ENCODE results near the gene RPUSD4.

The RPUSD4 gene

GRCh38 chr11:126167488-126167887 is 44.0 kb downstream of the RPUSD4 start:
- Histone ChIP-seq H3K4me3 (ENCODE audit: low read length, poor library complexity, severe bottlenecking) (no peak overlapping the region), H4K20me1 (ENCODE audit: insufficient read depth, low read length, poor library complexity, severe bottlenecking) (no peaks in the 10 kb centered on the region), H3F3A (ENCODE audit: low read depth) (no peaks in the 10 kb centered on the region), H3K4me2 (ENCODE audit: low read depth, low read length, poor library complexity, severe bottlenecking) (no peak overlapping the region), H3K9me2 (replicated peaks; ENCODE audit: low read depth, low read length) (no peaks in the 10 kb centered on the region), H3K27me3 (ENCODE audit: insufficient read depth, low read length, poor library complexity, severe bottlenecking) (no peaks in the 10 kb centered on the region), H3K36me3 (ENCODE audit: insufficient read depth, low read length) (no peaks in the 10 kb centered on the region), H3K4me1 (ENCODE audit: insufficient read depth, low read length, poor library complexity, severe bottlenecking) (peaks cover 5% of the 10 kb centered on the region), H3K9me3 (ENCODE audit: insufficient read depth, low read depth, low read length) (no peaks in the 10 kb centered on the region), H2AFZ (ENCODE audit: low read length) (no peak overlapping the region), H3K9ac (ENCODE audit: low read depth, low read length, poor library complexity, severe bottlenecking) (no peak overlapping the region), H3K79me2 (ENCODE audit: insufficient read depth, low read length) (no peaks in the 10 kb centered on the region)
- TF ChIP-seq CTCF (conservative IDR thresholded peaks at IDR 0.05; ENCODE audit: low read length) (no peak), EZH2phosphoT487 (IDR thresholded peaks at IDR 0.05; ENCODE audit: borderline replicate concordance) (no peak)

DNA sequence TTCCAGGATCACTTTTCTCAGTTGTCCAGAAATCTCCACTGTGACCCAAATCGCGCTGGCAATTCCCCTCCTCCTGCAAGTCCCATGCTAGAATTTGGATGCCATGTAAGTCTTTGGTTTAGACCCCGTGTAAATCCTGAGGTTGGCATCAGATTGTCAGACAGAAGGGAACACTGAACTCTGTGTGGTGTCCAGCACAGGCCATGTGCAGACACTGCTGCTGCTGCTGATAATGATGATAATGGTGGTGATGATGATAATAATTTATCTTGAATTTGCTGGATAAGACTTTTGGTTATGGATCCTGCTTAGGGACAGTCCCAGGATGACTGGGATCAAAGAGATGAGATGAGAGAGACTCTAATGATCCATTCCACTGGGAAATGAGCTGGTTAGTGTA is 45.0 kb downstream of the RPUSD4 start:
- no peaks in the 10 kb centered on the region for H3K9me2 ChIP-seq (replicated peaks; ENCODE audit: low read depth, low read length)
- no peak overlapping the region for H3K9ac ChIP-seq (ENCODE audit: low read depth, low read length, poor library complexity, severe bottlenecking)
- no peaks in the 10 kb centered on the region for H3K27me3 ChIP-seq (ENCODE audit: insufficient read depth, low read length, poor library complexity, severe bottlenecking)
- H3K4me2 ChIP-seq (ENCODE audit: low read depth, low read length, poor library complexity, severe bottlenecking): no peak overlapping the region
- TF ChIP-seq CTCF (conservative IDR thresholded peaks at IDR 0.05; ENCODE audit: low read length): no peak
- no peak for TF ChIP-seq EZH2phosphoT487 (IDR thresholded peaks at IDR 0.05; ENCODE audit: borderline replicate concordance)
- no peak overlapping the region for H2AFZ ChIP-seq (ENCODE audit: low read length)
- no peaks in the 10 kb centered on the region for H3K9me3 ChIP-seq (ENCODE audit: insufficient read depth, low read depth, low read length)
- H3K4me3 ChIP-seq (ENCODE audit: low read length, poor library complexity, severe bottlenecking): no peak overlapping the region
- H3K36me3 ChIP-seq (ENCODE audit: insufficient read depth, low read length): no peaks in the 10 kb centered on the region
- H3K4me1 ChIP-seq (ENCODE audit: insufficient read depth, low read length, poor library complexity, severe bottlenecking): peaks cover 5% of the 10 kb centered on the region
- no peaks in the 10 kb centered on the region for H4K20me1 ChIP-seq (ENCODE audit: insufficient read depth, low read length, poor library complexity, severe bottlenecking)
- H3K79me2 ChIP-seq (ENCODE audit: insufficient read depth, low read length): no peaks in the 10 kb centered on the region
- no peaks in the 10 kb centered on the region for H3F3A ChIP-seq (ENCODE audit: low read depth)

DNA sequence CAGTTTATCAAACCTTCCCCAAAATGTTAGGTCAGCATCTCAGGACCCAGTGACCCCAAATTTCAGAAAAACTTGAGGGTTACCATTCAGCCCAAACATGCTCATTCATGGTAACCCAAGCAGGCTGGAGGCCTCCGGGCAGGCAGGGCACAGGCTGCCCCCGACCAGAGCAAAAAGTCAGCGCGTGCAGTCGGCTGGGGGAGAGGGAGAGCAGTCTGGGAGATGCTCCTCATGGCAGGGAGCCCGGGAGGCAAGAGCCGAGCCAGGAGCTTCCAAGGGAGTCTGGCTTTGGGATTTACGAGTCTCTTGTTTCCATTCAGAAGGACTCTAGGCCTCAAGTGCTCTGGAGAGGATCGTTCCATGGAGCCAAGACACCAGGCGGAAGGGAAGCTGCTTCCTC is 45.7 kb downstream of the RPUSD4 start:
- H4K20me1 ChIP-seq (ENCODE audit: insufficient read depth, low read length, poor library complexity, severe bottlenecking): no peaks in the 10 kb centered on the region
- TF ChIP-seq CTCF (conservative IDR thresholded peaks at IDR 0.05; ENCODE audit: low read length) (no peak), EZH2phosphoT487 (IDR thresholded peaks at IDR 0.05; ENCODE audit: borderline replicate concordance) (no peak)
- no peaks in the 10 kb centered on the region for H3K9me2 ChIP-seq (replicated peaks; ENCODE audit: low read depth, low read length)
- H3K4me1 ChIP-seq (ENCODE audit: insufficient read depth, low read length, poor library complexity, severe bottlenecking): peaks cover 5% of the 10 kb centered on the region
- no peak overlapping the region for H2AFZ ChIP-seq (ENCODE audit: low read length)
- no peaks in the 10 kb centered on the region for H3K9me3 ChIP-seq (ENCODE audit: insufficient read depth, low read depth, low read length)
- H3K4me2 ChIP-seq (ENCODE audit: low read depth, low read length, poor library complexity, severe bottlenecking): no peak overlapping the region
- H3K4me3 ChIP-seq (ENCODE audit: low read length, poor library complexity, severe bottlenecking): no peak overlapping the region
- H3K27me3 ChIP-seq (ENCODE audit: insufficient read depth, low read length, poor library complexity, severe bottlenecking): no peaks in the 10 kb centered on the region
- H3K9ac ChIP-seq (ENCODE audit: low read depth, low read length, poor library complexity, severe bottlenecking): no peak overlapping the region
- H3K79me2 ChIP-seq (ENCODE audit: insufficient read depth, low read length): no peaks in the 10 kb centered on the region
- no peaks in the 10 kb centered on the region for H3F3A ChIP-seq (ENCODE audit: low read depth)
- no peaks in the 10 kb centered on the region for H3K36me3 ChIP-seq (ENCODE audit: insufficient read depth, low read length)

Measured in Loucy (cell line).